GM12878 (cell line): Measurements from ENCODE around the gene F2RL3. TPM values are rescaled to one million over a fixed set of nuclear protein-coding genes. Genes with fewer than 3 reads are reported as not detected.

Experiments used
- ATAC-seq: fragments of 200-7000 bp; cut with Tn5 transposase; 3 replicates; pipeline ENCODE4 v1.9.1; 2020; ENCODE audit warnings: mild to moderate bottlenecking, moderate library complexity
- BruUV-seq: library from RNA; stranded (reverse); fragments of 400-500 nt; replicated peaks from 2 replicates; lab custom pipeline; 2021; lab: Mats Ljungman, UMichigan
- CTCF ChIA-PET: fragments of 300-600 bp; sonication (Branson Sonifier 250); formaldehyde crosslinking; extraction: SDS; loops from one replicate; lab custom pipeline; 2021; ENCODE audit warnings: inconsistent platforms; lab: Yijun Ruan, JAX
- POLR2A ChIA-PET: fragments of 350-600 bp; formaldehyde crosslinking; extraction: SDS; loops from one replicate; lab custom pipeline; 2021; ENCODE audit warnings: inconsistent platforms; lab: Charles Lee
- RAD21 ChIA-PET: fragments of 300-600 bp; sonication (Branson Sonifier 250); formaldehyde crosslinking; loops from one replicate; lab custom pipeline; 2023; ENCODE audit warnings: antibody characterized with exemption; ENCODE audit not compliant: unreplicated experiment; lab: Charles Lee
- SMC1A ChIA-PET: fragments of 300-600 bp; sonication (Branson Sonifier 250); formaldehyde crosslinking; loops from one replicate; lab custom pipeline; 2023; ENCODE audit not compliant: unreplicated experiment, uncharacterized antibody; lab: Charles Lee
- DNase-seq: peaks from one replicate; pipeline ENCODE4 v3.0.0-alpha.2; 2011; ENCODE audit warnings: low read depth, low spot score
- FAIRE-seq: peaks from 3 replicates; lab custom pipeline; 2011; peaks lifted over from hg19 to GRCh38; lab: Jason Lieb, UNC
- H2AFZ ChIP-seq: 2 replicates; pipeline ENCODE4 v1.6.0; 2011; ENCODE audit warnings: low read depth, low read length, control low read depth; ENCODE audit not compliant: control insufficient read depth
- H3K27ac ChIP-seq: 2 replicates; pipeline ENCODE4 v1.5.1; 2011; ENCODE audit warnings: control low read depth; ENCODE audit not compliant: control insufficient read depth, insufficient read depth
- H3K27me3 ChIP-seq, 2 experiments: replicated peaks in 1 of 2; 2 replicates each; pipeline versions ENCODE4 v1.6.0 to v1.6.1; 2011; ENCODE audit warnings: low read length in 1 of 2; ENCODE audit not compliant: control insufficient read depth in 2 of 2, insufficient read depth in 2 of 2
- H3K36me3 ChIP-seq, 2 experiments: 2 replicates each; pipeline ENCODE4 v1.5.1; 2011; ENCODE audit warnings: low read length in 1 of 2; ENCODE audit not compliant: control insufficient read depth in 2 of 2, insufficient read depth in 2 of 2
- H3K4me1 ChIP-seq: 2 replicates; pipeline ENCODE4 v1.6.1; 2011; ENCODE audit warnings: mild to moderate bottlenecking, low read length, moderate library complexity, mixed read lengths; ENCODE audit not compliant: control insufficient read depth, insufficient read depth
- H3K4me2 ChIP-seq: 2 replicates; pipeline ENCODE4 v1.6.0; 2011; ENCODE audit warnings: control low read depth; ENCODE audit not compliant: control insufficient read depth, insufficient read depth
- H3K4me3 ChIP-seq: fragments of 200-600 bp; sonication (generic); 2 replicates; pipeline ENCODE4 v1.5.1; 2016
- H3K79me2 ChIP-seq: 2 replicates; pipeline ENCODE4 v1.6.0; 2011; ENCODE audit warnings: low read length; ENCODE audit not compliant: control insufficient read depth, insufficient read depth
- H3K9ac ChIP-seq: 2 replicates; pipeline ENCODE4 v1.8.0; 2011; ENCODE audit warnings: low read length, control low read depth, mixed read lengths; ENCODE audit not compliant: control insufficient read depth, insufficient read depth
- H3K9me3 ChIP-seq: replicated peaks from 3 replicates; pipeline ENCODE4 v1.5.1; 2011; ENCODE audit warnings: mild to moderate bottlenecking, low read length; ENCODE audit not compliant: control insufficient read depth, insufficient read depth
- H4K20me1 ChIP-seq: 2 replicates; pipeline ENCODE4 v1.6.0; 2011; ENCODE audit not compliant: control insufficient read depth, insufficient read depth
- ATF2 ChIP-seq: IDR thresholded peaks from 2 replicates; pipeline ENCODE4 v1.6.1; 2012; ENCODE audit warnings: low read length, inconsistent platforms
- BMI1 ChIP-seq: fragments of 450-650 bp; IDR thresholded peaks from 2 replicates; pipeline ENCODE4 v1.6.1; 2016; ENCODE audit warnings: mild to moderate bottlenecking, moderate library complexity, borderline replicate concordance
- CBFB ChIP-seq: IDR thresholded peaks from 2 replicates; pipeline ENCODE4 v1.6.1; 2016; ENCODE audit warnings: antibody characterized with exemption, low read depth
- CREM ChIP-seq: IDR thresholded peaks from 2 replicates; pipeline ENCODE4 v1.6.1; 2014; ENCODE audit warnings: antibody characterized with exemption, low read depth
- EGR1 ChIP-seq, 2 experiments: IDR thresholded peaks; 1 replicate in 1 of 2; 2 replicates in 1 of 2; pipeline ENCODE4 v1.6.1; 2011 to 2012; ENCODE audit warnings: low read depth in 2 of 2, low read length in 2 of 2, borderline replicate concordance in 1 of 2, mild to moderate bottlenecking in 1 of 2, moderate library complexity in 1 of 2
- HDAC2 ChIP-seq: fragments of 200-600 bp; sonication (generic); IDR thresholded peaks from 2 replicates; pipeline ENCODE4 v1.6.1; 2017
- JUNB ChIP-seq: IDR thresholded peaks from 2 replicates; pipeline ENCODE4 v1.6.1; 2016; ENCODE audit warnings: antibody characterized with exemption, mild to moderate bottlenecking
- MEF2A ChIP-seq: IDR thresholded peaks from 2 replicates; pipeline ENCODE4 v1.6.1; 2011; ENCODE audit warnings: low read depth, mild to moderate bottlenecking, low read length, moderate library complexity; ENCODE audit not compliant: insufficient read depth
- MLLT1 ChIP-seq: fragments of 450-650 bp; IDR thresholded peaks from 2 replicates; pipeline ENCODE4 v1.6.1; 2016; ENCODE audit warnings: mild to moderate bottlenecking
- MXI1 ChIP-seq: fragments of 150-350 bp; IDR thresholded peaks from 2 replicates; pipeline ENCODE4 v1.6.1; 2011; ENCODE audit warnings: low read depth, mild to moderate bottlenecking, inconsistent platforms, low read length, improper control_type of control experiment
- NR2C2 ChIP-seq: IDR thresholded peaks from 2 replicates; pipeline ENCODE4 v1.6.1; 2011; ENCODE audit warnings: borderline replicate concordance, low read depth; ENCODE audit not compliant: control insufficient read depth, insufficient read length
- NR2F1 ChIP-seq: fragments of 450-650 bp; conservative IDR thresholded peaks from 2 replicates; pipeline ENCODE4 v1.6.1; 2017; ENCODE audit warnings: mild to moderate bottlenecking
- PAX5 ChIP-seq: IDR thresholded peaks from 2 replicates; pipeline ENCODE4 v1.6.1; 2011; ENCODE audit warnings: low read depth, low read length, borderline replicate concordance
- POU2F2 ChIP-seq: IDR thresholded peaks from 3 replicates; pipeline ENCODE4 v1.6.1; 2011; ENCODE audit warnings: low read depth, mild to moderate bottlenecking, low read length, borderline replicate concordance
- SIX5 ChIP-seq: IDR thresholded peaks from 2 replicates; pipeline ENCODE4 v1.6.1; 2011; ENCODE audit warnings: mild to moderate bottlenecking, low read depth, low read length, moderate library complexity; ENCODE audit not compliant: severe bottlenecking
- WGBS: methylation state at CpG from one replicate; pipeline ENCODE4 v1.1.6; 2016; ENCODE audit warnings: low lambda C conversion rate; ENCODE audit not compliant: insufficient replicate concordance, insufficient coverage; ENCODE audit errors: missing lambda C conversion rate; 5-methylcytosine and 5-hydroxymethylcytosine counted together
- in situ Hi-C: fragments of 300-500 bp; cut with MboI; formaldehyde crosslinking; loops from 9 replicates; pipeline ENCODE4 v1.14.3; 2018; ENCODE audit warnings: mixed read lengths
- intact Hi-C: fragments of 100-400 bp; cut with micrococcal nuclease; formaldehyde crosslinking; loops from one replicate; pipeline ENCODE4 v1.14.2; 2022; ENCODE audit not compliant: unreplicated experiment
- polyA plus RNA-seq, 11 experiments: library from polyadenylated mRNA; depleted of rRNA in 4 of 11; unstranded in 6 of 11; stranded (reverse) in 5 of 11; fragments of >200 nt; fragmentation: Nextera tagmentation in 4 of 11; fragmentation: Illumina TruSeq in 1 of 11; extraction: Ambion mirVana in 4 of 11; extraction: Trizol in 1 of 11; gene quantifications; 1 replicate in 1 of 11; 2 replicates in 10 of 11; pipeline versions ENCODE4 v1.2.1 to v1.2.3, GENCODE V29; 2011 to 2016; ENCODE audit warnings: inconsistent platforms in 2 of 11, missing spikeins in 2 of 11, low read depth in 1 of 11
- total RNA-seq, 4 experiments: library from RNA; depleted of rRNA in 3 of 4; stranded (reverse); fragments of >200 nt in 3 of 4; fragmentation: Illumina TruSeq in 1 of 4; extraction: Trizol in 1 of 4; gene quantifications; 2 replicates each; pipeline versions ENCODE4 v1.2.1 to v1.2.3, GENCODE V29; 2013 to 2021
- TF ChIP-seq, protein P1 (sequence below): fragments of 450-650 bp; IDR thresholded peaks from 2 replicates; pipeline ENCODE4 v1.6.1; 2017; ENCODE audit warnings: mild to moderate bottlenecking
- TF ChIP-seq, protein P2 (sequence below): fragments of 450-650 bp; conservative IDR thresholded peaks from 2 replicates; pipeline ENCODE4 v1.6.1; 2017; ENCODE audit warnings: mild to moderate bottlenecking, moderate library complexity

Gene F2RL3
- total and polyA plus RNA-seq, 10 of the 15 experiments (the other 5 are each of a cell fraction or from before 2014, with no cell fraction given) = 0.01 to 1.2 (median 0.29) TPM

DNA sequence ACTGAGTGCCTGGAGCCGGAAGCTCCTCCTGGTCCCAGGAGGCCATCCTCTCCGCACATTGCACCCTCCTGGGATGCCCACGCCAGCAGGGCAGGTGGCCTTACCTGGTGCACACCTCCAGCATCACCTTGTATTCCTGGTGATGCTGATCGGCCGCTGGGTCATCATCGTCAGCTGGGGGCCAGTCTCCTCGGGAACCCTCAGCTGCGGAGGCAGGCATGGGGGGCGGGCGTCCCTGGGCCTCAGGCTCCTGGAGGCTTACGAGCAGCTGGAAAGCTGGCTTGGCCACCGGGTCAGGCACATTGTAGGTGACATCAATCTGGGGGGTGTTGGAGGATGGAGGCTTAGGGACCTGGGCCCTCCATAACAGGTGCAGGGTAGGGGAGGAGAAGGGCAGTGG is 13.7 kb downstream of the F2RL3 start:
- Histone ChIP-seq H3K79me2 (no peaks in the 10 kb centered on the region), H3K27me3 (no peaks in the 10 kb centered on the region), H2AFZ (no peak overlapping the region), H3K4me3 (no peak overlapping the region), H3K36me3 (no peaks in the 10 kb centered on the region), H3K9ac (no peak overlapping the region), H3K9me3 (no peaks in the 10 kb centered on the region), H4K20me1 (no peaks in the 10 kb centered on the region), H3K4me2 (no peak overlapping the region), H3K4me1 (peaks cover 25% of the 10 kb centered on the region), H3K27ac (no peak overlapping the region)
- in situ Hi-C loops = loop anchor here (5.0 kb wide), 1 partner anchor 130 kb away; no protein-coding TSS in a partner anchor
- no peak for DNase-seq
- WGBS = 74% methylated on average over 12 of the region's 12 CpGs
- ChIA-PET RAD21 (no interaction called here), CTCF (interaction anchor here (1.2 kb wide), 1 partner anchor 126 kb away, joined by 3 read pairs; no protein-coding TSS in a partner anchor), SMC1A (no interaction called here), POLR2A (no interaction called here)
- BruUV-seq = no TSS peak
- FAIRE-seq = no peak
- intact Hi-C loops = no loop called here
- TF ChIP-seq CBFB (no peak), MEF2A (no peak), EGR1 (IDR thresholded peaks at IDR 0.05; ENCODE audit: borderline replicate concordance in 1 of 2, low read depth in 2 of 2, low read length in 2 of 2) (no peak), HDAC2 (no peak), SIX5 (no peak), BMI1 (no peak), NR2C2 (no peak), MXI1 (no peak), ATF2 (no peak), JUNB (no peak), MLLT1 (no peak), POU2F2 (no peak), NR2F1 (no peak), CREM (no peak), PAX5 (no peak)
- TF ChIP-seq, protein P1, sequence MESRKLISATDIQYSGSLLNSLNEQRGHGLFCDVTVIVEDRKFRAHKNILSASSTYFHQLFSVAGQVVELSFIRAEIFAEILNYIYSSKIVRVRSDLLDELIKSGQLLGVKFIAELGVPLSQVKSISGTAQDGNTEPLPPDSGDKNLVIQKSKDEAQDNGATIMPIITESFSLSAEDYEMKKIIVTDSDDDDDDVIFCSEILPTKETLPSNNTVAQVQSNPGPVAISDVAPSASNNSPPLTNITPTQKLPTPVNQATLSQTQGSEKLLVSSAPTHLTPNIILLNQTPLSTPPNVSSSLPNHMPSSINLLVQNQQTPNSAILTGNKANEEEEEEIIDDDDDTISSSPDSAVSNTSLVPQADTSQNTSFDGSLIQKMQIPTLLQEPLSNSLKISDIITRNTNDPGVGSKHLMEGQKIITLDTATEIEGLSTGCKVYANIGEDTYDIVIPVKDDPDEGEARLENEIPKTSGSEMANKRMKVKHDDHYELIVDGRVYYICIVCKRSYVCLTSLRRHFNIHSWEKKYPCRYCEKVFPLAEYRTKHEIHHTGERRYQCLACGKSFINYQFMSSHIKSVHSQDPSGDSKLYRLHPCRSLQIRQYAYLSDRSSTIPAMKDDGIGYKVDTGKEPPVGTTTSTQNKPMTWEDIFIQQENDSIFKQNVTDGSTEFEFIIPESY = no peak
- TF ChIP-seq, protein P2, sequence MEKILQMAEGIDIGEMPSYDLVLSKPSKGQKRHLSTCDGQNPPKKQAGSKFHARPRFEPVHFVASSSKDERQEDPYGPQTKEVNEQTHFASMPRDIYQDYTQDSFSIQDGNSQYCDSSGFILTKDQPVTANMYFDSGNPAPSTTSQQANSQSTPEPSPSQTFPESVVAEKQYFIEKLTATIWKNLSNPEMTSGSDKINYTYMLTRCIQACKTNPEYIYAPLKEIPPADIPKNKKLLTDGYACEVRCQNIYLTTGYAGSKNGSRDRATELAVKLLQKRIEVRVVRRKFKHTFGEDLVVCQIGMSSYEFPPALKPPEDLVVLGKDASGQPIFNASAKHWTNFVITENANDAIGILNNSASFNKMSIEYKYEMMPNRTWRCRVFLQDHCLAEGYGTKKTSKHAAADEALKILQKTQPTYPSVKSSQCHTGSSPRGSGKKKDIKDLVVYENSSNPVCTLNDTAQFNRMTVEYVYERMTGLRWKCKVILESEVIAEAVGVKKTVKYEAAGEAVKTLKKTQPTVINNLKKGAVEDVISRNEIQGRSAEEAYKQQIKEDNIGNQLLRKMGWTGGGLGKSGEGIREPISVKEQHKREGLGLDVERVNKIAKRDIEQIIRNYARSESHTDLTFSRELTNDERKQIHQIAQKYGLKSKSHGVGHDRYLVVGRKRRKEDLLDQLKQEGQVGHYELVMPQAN = no peak
- no peak for ATAC-seq
